NK-92 (cell line): ENCODE data around the gene GATA2.

Experiments
- DNase-seq: peaks from one replicate; lab custom pipeline; 2025; ENCODE audit not compliant: unreplicated experiment; lab: John Stamatoyannopoulos, UW

GATA2 gene

GRCh38 chr3:128503164-128503651, 10.2 kb upstream of the GATA2 start:
- no peak for DNase-seq

- no peak for DNase-seq
Measured at GRCh38 chr3:128502712-128503111, 9.7 kb upstream of the GATA2 start.

GRCh38 chr3:128501431-128501830, 8.4 kb upstream of the GATA2 start:
- no peak for DNase-seq

- no peak for DNase-seq
Measured at GRCh38 chr3:128500556-128500955, 7.6 kb upstream of the GATA2 start.

GRCh38 chr3:128499724-128500275, 6.8 kb upstream of the GATA2 start:
- no peak for DNase-seq

GRCh38 chr3:128498901-128499530, 6.0 kb upstream of the GATA2 start:
- DNase-seq: no peak

GRCh38 chr3:128498127-128498626, 5.2 kb upstream of the GATA2 start:
- DNase-seq: no peak

GRCh38 chr3:128497305-128498126, 4.5 kb upstream of the GATA2 start:
- DNase-seq: no peak

- DNase-seq: no peak
Measured at GRCh38 chr3:128496602-128497304, 3.8 kb upstream of the GATA2 start.

GRCh38 chr3:128496019-128496601, 3.1 kb upstream of the GATA2 start:
- no peak for DNase-seq

- no peak for DNase-seq
Measured at GRCh38 chr3:128495435-128495970, 2.5 kb upstream of the GATA2 start.

GRCh38 chr3:128494367-128494650, 1.3 kb upstream of the GATA2 start:
- DNase-seq: no peak

GRCh38 chr3:128493570-128494366, 767 bp upstream of the GATA2 start:
- no peak for DNase-seq

GRCh38 chr3:128491941-128492670, 895 bp downstream of the GATA2 start:
- DNase-seq: no peak

- no peak for DNase-seq
Measured at GRCh38 chr3:128491691-128491940, 1.4 kb downstream of the GATA2 start.

- no peak for DNase-seq
Measured at GRCh38 chr3:128490915-128491690, 1.9 kb downstream of the GATA2 start.

GRCh38 chr3:128490650-128490914, 2.4 kb downstream of the GATA2 start:
- no peak for DNase-seq

- no peak for DNase-seq
Measured at GRCh38 chr3:128489927-128490649, 2.9 kb downstream of the GATA2 start.

GRCh38 chr3:128489674-128489926, 3.4 kb downstream of the GATA2 start:
- DNase-seq: no peak
